ENCODE measurements around the gene ACTR1A.

The ACTR1A gene

DNA sequence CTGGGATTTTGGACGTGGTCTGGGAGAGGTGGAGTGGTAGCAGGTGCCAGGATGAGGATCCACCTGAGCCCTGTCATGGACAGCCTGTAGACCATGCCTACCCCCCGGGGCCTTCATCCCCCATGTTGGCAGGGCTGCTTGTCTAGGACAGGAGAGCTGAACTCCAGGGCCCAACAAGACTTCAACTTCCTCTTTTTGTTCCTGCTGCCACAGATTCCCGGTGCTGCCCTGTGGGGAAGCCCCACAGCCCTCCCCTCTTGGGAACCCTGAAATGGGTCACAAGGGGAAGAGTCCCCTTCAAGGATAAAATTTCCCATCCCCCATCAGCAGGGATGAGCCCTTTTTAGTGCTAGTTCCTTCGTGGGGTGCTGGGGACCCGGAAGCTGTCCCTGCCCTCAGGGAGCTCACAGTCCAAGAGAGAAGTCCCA is 68.9 kb downstream of the ACTR1A start:
- no peak for DNase-seq (ENCODE audit: low read depth, low spot score)
- H3K27ac ChIP-seq: no peak overlapping the region

DNA sequence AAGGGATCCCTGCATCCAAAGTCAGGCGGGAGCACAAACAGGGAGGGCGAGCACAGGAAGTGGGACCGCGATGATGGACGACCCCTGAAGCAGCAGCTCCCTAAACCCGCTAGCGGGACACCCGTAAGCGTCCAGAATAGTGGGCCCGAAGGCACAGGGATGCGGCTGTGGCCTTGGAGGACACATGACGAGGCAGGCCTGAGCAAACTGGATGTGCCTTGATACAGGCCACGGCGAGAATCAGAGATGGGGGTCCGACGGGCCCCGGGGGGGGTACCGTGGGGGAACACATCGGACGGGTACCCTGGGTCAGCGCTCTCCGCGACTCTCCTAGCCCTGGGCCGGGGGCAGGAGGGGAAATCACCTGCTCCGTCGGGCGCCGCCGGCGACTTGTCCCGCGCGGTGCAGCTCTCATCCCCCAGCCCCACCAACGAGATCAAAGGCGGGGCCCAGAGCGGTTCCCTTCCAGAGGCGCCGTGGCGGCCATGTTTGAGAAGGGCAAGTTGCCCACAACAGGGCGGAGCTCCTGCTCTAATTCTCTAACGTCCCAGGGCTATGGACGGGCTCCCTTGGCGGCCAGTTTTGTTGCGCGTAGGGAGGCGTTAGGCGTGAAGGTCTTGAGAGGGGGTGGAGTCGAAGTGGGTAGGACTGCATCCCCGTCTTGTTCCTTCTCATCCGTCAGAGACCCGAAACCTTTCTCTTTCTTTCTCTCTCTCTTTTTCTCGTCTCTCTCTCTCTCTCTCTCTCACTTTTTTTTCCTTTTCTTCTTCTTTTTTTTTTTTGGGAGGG is 70.2 kb downstream of the ACTR1A start, which contains the start of gene CUEDC2:
Gene CUEDC2, minus strand, starts transcription at position 413 of the 789 bp plus-strand sequence. CDS start 7,386 bp downstream, outside the sequence.
- DNase-seq (ENCODE audit: low read depth, low spot score): peak; percentile 55
- H3K27ac ChIP-seq: peak within 1 kb of the TSS; percentile 48

DNA sequence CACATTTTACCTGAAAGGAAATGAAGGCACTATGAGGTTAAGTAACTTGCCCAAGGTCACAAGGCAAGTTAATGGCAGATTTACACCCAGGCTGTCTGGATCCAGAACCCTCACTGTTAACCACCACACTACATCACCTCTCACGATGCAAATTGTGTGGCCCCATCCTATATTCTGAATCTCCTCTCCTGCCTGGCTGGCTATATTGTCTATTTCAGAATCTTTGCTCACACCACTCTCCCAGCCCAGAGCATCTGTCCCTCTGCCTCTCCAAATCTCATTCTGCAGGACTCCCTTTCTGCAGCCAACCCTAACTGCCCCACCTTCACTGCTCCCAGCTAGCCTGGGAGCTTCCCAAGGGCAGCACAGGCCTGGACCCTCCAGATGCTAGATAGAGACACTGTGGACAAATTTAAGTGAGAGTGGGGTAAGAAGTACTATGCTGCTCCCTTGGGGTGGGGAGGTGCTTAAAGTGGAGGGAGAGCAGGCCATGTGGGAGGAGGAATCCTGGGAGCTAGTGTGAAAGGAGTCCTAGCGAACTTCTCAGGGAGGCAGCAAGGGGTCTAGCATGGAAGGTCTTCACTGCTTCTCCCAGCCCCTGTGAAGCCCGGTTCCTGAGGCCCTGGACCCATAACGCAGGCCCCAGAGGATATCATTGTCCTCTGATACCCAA is 70.9 kb downstream of the ACTR1A start:
- DNase-seq (ENCODE audit: low read depth, low spot score): no peak
- peak overlapping the region; percentile 48 for H3K27ac ChIP-seq

DNA sequence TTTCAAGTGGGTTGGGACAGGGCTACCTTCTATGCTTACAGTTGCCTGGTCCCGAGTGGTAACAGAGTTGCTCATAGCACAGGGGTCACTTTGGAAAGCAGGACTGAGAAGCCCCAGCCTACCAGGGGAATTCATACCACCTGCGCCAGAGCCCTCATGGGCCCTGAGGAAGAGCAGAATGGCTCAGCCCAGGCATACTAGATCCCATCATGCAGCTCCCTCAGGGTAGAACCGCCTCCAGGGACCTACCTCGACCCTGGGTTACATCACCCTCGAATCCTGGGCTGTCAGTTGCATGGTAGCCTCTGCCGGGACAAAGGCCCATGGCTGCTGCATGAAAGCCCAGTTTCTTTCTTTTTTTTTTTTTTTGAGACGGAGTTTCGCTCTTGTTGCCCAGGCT is 73.0 kb downstream of the ACTR1A start:
- DNase-seq (ENCODE audit: low read depth, low spot score): no peak
- no peak overlapping the region for H3K27ac ChIP-seq

Measured in epithelial cell of prostate (primary cell).